Suprapubic skin (tissue), 4 donors: ENCODE data around the gene IGSF22. TPM values are rescaled to one million over a fixed set of nuclear protein-coding genes. Genes with fewer than 3 reads are reported as not detected.
"Not testable (repeated sequence)": the region's sequence is repeated elsewhere in the genome, so short reads cannot be mapped to it uniquely, and the experiment has no call there.

Experiments
- DNase-seq, 2 donors: peaks; one replicate each; pipeline ENCODE4 v3.0.0-alpha.2; 2019; ENCODE audit warnings: low spot score in 2 of 2
- H3K27ac ChIP-seq: fragments of 200-600 bp; sonication (generic); one replicate; pipeline ENCODE4 v1.5.1; 2019
- H3K27me3 ChIP-seq: fragments of 200-600 bp; sonication (generic); one replicate; pipeline ENCODE4 v1.5.1; 2019
- H3K36me3 ChIP-seq: fragments of 200-600 bp; sonication (generic); one replicate; pipeline ENCODE4 v1.5.1; 2019
- H3K4me1 ChIP-seq: fragments of 200-600 bp; sonication (generic); one replicate; pipeline ENCODE4 v1.5.1; 2019
- H3K4me3 ChIP-seq: fragments of 200-600 bp; sonication (generic); one replicate; pipeline ENCODE4 v1.5.1; 2019; ENCODE audit warnings: mild to moderate bottlenecking
- H3K9me3 ChIP-seq: fragments of 200-600 bp; sonication (generic); one replicate; pipeline ENCODE4 v1.5.1; 2019
- CTCF ChIP-seq, 2 donors: fragments of 200-600 bp in 1 of 2; fragments of 450-650 bp in 1 of 2; sonication (generic) in 1 of 2; IDR thresholded peaks; one replicate each; pipeline ENCODE4 v1.5.1; 2016 to 2019; ENCODE audit warnings: antibody characterized with exemption in 2 of 2, mild to moderate bottlenecking in 1 of 2, moderate library complexity in 1 of 2
- EP300 ChIP-seq: sonication (generic); formaldehyde crosslinking; IDR thresholded peaks from one replicate; pipeline ENCODE4 v1.6.1; 2017; ENCODE audit warnings: antibody characterized with exemption
- POLR2A ChIP-seq, 2 donors: fragments of 450-650 bp; IDR thresholded peaks; one replicate each; pipeline ENCODE4 v1.6.1; 2017; ENCODE audit warnings: antibody characterized with exemption in 2 of 2, mild to moderate bottlenecking in 2 of 2, moderate library complexity in 2 of 2
- POLR2AphosphoS5 ChIP-seq, 3 donors: sonication (generic); formaldehyde crosslinking; IDR thresholded peaks; one replicate each; pipeline ENCODE4 v1.6.1; 2017; ENCODE audit warnings: antibody characterized with exemption in 3 of 3
- WGBS: methylation state at CpG from one replicate; pipeline ENCODE4 v1.1.5; 2018; 5-methylcytosine and 5-hydroxymethylcytosine counted together
- total RNA-seq, 4 donors: library from RNA; depleted of rRNA; stranded (reverse); fragments of >200 nt; gene quantifications; one replicate each; pipeline ENCODE4 v1.1.0, GENCODE V29; 2016

Gene IGSF22
- total RNA-seq, 4 donors from 2014 or later: 2.3 TPM; not detected in 3

- Histone ChIP-seq H3K27ac (no peak overlapping the region), H3K4me1 (peaks cover 3% of the 10 kb centered on the region), H3K4me3 (no peak overlapping the region), H3K36me3 (no peaks in the 10 kb centered on the region), H3K27me3 (no peaks in the 10 kb centered on the region), H3K9me3 (no peaks in the 10 kb centered on the region)
- no peak for TF ChIP-seq POLR2A (IDR thresholded peaks at IDR 0.05)
- TF ChIP-seq EP300: no peak
- TF ChIP-seq CTCF (IDR thresholded peaks at IDR 0.05): no peak
- no peak for TF ChIP-seq POLR2AphosphoS5 (IDR thresholded peaks at IDR 0.05)
- no peak for DNase-seq
- 69% methylated on average over 9 of the region's 9 CpGs for WGBS
Measured at GRCh38 chr11:18692941-18693760, 32.8 kb downstream of the IGSF22 start.

- not testable (repeated sequence) for H3K36me3 ChIP-seq, H3K27me3 ChIP-seq, H3K4me1 ChIP-seq, H3K4me3 ChIP-seq, H3K9me3 ChIP-seq, DNase-seq, H3K27ac ChIP-seq
- 84% methylated on average over 4 of the region's 4 CpGs for WGBS
Measured at GRCh38 chr11:18691467-18692140, 34.4 kb downstream of the IGSF22 start.

GRCh38 chr11:18684267-18684666 lies 41.7 kb downstream of the IGSF22 start:
- DNase-seq: no peak
- 86% methylated on average over 1 of the region's 1 CpG for WGBS
- no peaks in the 10 kb centered on the region for H3K9me3 ChIP-seq
- no peaks in the 10 kb centered on the region for H3K4me1 ChIP-seq
- no peak overlapping the region for H3K4me3 ChIP-seq
- H3K36me3 ChIP-seq: no peaks in the 10 kb centered on the region
- no peak overlapping the region for H3K27ac ChIP-seq
- TF ChIP-seq EP300 (no peak), POLR2A (IDR thresholded peaks at IDR 0.05) (no peak), CTCF (IDR thresholded peaks at IDR 0.05) (no peak), POLR2AphosphoS5 (IDR thresholded peaks at IDR 0.05) (no peak)
- no peaks in the 10 kb centered on the region for H3K27me3 ChIP-seq

GRCh38 chr11:18682466-18682865 lies 43.5 kb downstream of the IGSF22 start:
- H3K4me3 ChIP-seq: no peak overlapping the region
- no peaks in the 10 kb centered on the region for H3K27me3 ChIP-seq
- no peak for DNase-seq
- H3K27ac ChIP-seq: no peak overlapping the region
- H3K36me3 ChIP-seq: no peaks in the 10 kb centered on the region
- H3K9me3 ChIP-seq: no peaks in the 10 kb centered on the region
- no peak for TF ChIP-seq POLR2AphosphoS5 (IDR thresholded peaks at IDR 0.05)
- no peak for TF ChIP-seq CTCF (IDR thresholded peaks at IDR 0.05)
- no peak for TF ChIP-seq EP300
- no peak for TF ChIP-seq POLR2A (IDR thresholded peaks at IDR 0.05)
- H3K4me1 ChIP-seq: no peaks in the 10 kb centered on the region
- WGBS: 96% methylated on average over 3 of the region's 3 CpGs

GRCh38 chr11:18681949-18682348 lies 44.0 kb downstream of the IGSF22 start:
- not testable (repeated sequence) for H3K36me3 ChIP-seq, H3K27me3 ChIP-seq, H3K9me3 ChIP-seq, H3K4me1 ChIP-seq, H3K4me3 ChIP-seq, H3K27ac ChIP-seq
- WGBS: 100% methylated on average over 1 of the region's 1 CpG
- DNase-seq: peak in 1 of 2 donors; percentile 18

- Histone ChIP-seq H3K36me3 (no peaks in the 10 kb centered on the region), H3K27me3 (no peaks in the 10 kb centered on the region), H3K9me3 (no peaks in the 10 kb centered on the region), H3K27ac (peak overlapping the region; percentile 10), H3K4me1 (no peaks in the 10 kb centered on the region), H3K4me3 (no peak overlapping the region)
- WGBS: 90% methylated on average over 3 of the region's 3 CpGs
- peak in 1 of 2 donors; percentile 45 for DNase-seq
- no peak for TF ChIP-seq EP300
- TF ChIP-seq CTCF (IDR thresholded peaks at IDR 0.05): no peak
- TF ChIP-seq POLR2AphosphoS5 (IDR thresholded peaks at IDR 0.05): no peak
- no peak for TF ChIP-seq POLR2A (IDR thresholded peaks at IDR 0.05)
Measured at GRCh38 chr11:18677560-18677959, 48.4 kb downstream of the IGSF22 start.
